GM21360 (cell line): ENCODE measurements around the gene CPE.
A peak's percentile ranks its signal among the peaks of the same experiment; 100 is the strongest.
"Not testable (repeated sequence)": the region's sequence is repeated elsewhere in the genome, so short reads cannot be mapped to it uniquely, and the experiment has no call there.

Experiments used
- ATAC-seq: cut with Tn5 transposase; IDR thresholded peaks from one replicate; pipeline ENCODE4 v1.9.1; 2021; ENCODE audit warnings: mild to moderate bottlenecking, moderate library complexity; ENCODE audit not compliant: unreplicated experiment

The CPE gene

DNA sequence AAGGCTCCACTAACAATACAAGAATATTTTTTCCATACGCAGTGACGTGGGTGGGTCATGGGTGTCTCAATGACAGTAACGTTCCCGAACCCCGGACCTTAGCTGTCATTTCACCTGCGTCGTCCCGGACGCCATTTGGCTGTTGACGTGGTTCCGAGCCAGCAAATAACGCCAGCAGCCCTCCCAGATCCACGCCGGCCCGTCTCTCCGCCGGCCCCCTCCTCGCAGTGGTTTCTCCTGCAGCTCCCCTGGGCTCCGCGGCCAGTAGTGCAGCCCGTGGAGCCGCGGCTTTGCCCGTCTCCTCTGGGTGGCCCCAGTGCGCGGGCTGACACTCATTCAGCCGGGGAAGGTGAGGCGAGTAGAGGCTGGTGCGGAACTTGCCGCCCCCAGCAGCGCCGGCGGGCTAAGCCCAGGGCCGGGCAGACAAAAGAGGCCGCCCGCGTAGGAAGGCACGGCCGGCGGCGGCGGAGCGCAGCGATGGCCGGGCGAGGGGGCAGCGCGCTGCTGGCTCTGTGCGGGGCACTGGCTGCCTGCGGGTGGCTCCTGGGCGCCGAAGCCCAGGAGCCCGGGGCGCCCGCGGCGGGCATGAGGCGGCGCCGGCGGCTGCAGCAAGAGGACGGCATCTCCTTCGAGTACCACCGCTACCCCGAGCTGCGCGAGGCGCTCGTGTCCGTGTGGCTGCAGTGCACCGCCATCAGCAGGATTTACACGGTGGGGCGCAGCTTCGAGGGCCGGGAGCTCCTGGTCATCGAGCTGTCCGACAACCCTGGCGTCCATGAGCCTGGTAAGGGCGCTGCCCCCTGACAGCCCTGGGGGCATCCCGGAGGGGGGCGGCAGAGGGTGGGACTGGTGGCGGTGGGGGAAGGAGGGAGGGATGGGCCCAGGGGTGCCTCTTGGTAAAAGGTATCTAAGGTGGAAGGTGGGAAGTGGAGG is at the start of gene CPE:
TSS of gene CPE (plus strand) at position 264 of the 933 bp plus-strand sequence. CDS start at position 478, 214 bp downstream.
- ATAC-seq = peak; percentile 96

GRCh38 chr4:165330071-165330470 is 48.7 kb upstream of the CPE start:
- no peak for ATAC-seq

GRCh38 chr4:165330666-165331065 is 48.1 kb upstream of the CPE start:
- ATAC-seq = no peak

DNA sequence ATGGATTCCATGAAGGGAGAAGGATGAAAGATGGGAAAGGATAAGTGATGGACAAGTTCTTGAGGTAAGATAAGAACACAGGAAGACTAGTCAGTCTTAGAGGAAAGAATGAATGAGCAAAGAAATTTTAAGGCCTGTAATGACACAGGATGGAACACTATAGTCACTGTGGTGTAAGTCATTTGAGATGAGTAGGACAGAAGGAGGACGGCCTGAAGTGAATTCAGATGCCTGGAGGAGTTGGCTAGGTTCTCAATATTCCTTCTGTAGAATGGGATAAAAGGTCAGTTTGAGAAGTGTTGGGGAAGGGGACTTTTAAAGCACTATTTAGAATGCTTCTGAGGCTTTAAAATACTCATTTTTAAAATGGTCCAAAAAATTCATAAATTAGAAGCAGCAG is 47.4 kb upstream of the CPE start:
- ATAC-seq = no peak

- ATAC-seq = no peak
These were observed 47.0 kb upstream of the CPE start for GRCh38 chr4:165331823-165332222.

DNA sequence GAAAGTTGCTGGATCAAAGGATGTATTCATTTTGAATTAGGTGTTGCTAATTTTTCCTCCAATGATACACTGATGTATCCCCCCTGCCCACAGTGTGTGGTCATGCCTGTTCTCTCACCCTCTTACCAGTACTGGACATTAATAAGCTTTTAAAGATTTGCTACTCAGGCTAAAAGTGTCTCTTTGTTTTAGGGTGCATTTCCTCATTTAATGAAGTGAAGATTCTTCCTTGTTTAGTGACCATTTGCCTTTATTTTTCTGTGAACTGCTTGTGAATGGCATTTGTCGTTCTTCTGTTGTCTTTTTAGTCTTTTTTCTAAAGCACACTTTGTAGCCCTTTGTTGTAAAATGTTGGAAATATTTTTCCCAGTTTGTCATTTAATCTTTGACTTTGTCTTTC is 46.3 kb upstream of the CPE start:
- no peak for ATAC-seq

DNA sequence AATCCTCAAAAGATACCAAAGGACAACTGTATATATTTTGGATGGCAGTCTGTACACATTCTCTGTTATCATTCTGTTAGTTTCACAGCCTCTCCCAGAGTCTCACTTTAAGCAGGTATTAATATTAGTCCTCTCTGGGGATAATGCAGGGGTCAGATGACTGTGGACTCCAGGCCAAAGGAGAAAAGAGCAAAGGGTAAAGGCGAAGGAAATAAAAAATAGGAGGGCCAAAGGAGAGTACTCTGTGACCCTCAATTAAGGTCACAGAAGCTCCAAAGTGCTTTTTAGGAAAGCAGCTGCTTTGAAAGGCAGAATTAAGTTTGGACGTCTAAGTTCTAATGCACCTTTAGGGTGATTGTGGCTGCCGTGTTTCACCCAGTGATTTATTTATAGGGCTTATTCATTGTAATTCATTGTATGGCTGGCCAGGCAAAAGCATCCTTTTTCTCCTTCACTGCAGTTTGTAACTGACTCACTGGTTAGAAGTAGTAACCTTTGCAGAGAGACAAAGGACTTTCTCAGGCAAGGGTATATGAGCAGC is 43.6 kb upstream of the CPE start:
- no peak for ATAC-seq

- no peak for ATAC-seq
These were observed 42.1 kb upstream of the CPE start for GRCh38 chr4:165336743-165337142.

- ATAC-seq = not testable (repeated sequence)
These were observed 36.5 kb upstream of the CPE start for GRCh38 chr4:165342340-165342739.

- no peak for ATAC-seq
These were observed 35.2 kb upstream of the CPE start for GRCh38 chr4:165343353-165344191.

DNA sequence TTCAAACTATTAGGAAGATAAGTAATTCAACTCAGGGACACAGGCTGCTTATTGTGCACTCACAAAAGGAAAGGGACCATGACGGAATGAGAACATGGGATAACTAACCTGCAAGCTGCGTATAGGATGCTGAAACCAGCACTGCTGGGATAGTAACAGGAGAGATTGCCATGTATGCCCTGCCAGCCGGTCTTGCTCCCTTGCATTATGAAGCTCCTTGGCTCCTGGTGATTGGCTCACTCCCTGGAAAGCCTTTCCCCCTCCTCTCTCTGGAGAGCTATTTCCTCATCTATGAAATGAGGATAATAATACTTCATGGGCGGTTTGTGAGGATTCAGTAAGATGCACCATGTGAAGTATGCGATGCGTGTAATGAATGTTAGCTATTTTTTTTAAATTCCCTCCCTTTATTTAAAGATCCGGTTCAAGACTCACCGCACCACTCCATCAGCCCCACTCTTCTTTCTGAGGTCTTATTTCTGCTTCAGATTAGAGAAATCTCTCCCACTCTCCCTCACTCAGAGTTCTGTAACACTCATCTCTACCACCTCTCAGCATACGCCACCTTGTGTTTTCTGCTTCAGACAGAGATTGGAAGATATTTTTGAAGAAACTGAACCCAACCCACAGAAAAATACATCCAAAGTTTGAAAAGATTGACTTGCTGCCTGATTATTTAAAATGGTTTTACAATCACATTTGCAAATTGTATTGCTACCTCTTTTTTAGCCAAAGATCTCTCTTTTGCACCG is 33.0 kb upstream of the CPE start:
- ATAC-seq = no peak

DNA sequence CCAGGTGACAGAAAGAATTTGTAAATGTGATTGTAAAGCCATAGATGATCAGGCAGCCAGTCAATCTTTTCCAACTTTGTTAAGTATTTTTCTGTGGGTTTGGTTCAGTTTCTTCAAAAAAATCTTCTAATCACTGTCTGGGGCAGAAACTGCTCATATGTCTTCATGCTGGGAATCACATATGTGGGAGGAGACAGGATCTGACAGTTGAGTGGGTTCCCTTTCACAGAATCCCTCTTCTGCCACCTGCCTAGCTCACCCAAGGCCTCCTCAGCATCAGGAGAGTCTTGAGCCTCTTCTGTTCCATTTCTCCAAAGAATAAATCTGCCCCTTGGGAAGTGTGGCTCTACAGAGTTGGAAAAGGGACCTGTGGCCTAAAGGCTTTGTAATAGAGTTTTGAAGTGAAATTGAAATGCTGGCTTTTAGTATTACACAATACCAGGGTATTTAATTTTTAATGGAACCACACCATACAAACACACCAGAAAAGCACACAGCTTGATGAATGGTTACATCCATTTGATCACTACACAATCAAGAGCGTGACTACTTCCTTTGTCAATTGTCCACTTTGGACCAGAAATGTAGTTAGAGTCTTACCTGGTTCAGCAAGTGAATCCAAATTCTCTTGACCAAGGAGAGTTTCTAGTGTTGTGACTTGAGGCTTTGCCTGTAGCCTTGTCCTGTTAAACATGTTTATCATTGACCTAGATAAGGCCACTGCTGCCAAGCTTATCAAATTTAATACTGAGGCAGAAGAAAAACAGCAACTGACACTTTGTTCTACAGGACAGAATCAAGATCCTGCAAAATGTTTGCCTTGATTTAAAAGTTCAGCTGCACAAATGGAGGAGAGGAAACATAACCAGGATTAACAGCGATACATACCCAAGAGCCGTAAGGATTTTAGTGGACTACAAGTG is 30.9 kb upstream of the CPE start:
- no peak for ATAC-seq

DNA sequence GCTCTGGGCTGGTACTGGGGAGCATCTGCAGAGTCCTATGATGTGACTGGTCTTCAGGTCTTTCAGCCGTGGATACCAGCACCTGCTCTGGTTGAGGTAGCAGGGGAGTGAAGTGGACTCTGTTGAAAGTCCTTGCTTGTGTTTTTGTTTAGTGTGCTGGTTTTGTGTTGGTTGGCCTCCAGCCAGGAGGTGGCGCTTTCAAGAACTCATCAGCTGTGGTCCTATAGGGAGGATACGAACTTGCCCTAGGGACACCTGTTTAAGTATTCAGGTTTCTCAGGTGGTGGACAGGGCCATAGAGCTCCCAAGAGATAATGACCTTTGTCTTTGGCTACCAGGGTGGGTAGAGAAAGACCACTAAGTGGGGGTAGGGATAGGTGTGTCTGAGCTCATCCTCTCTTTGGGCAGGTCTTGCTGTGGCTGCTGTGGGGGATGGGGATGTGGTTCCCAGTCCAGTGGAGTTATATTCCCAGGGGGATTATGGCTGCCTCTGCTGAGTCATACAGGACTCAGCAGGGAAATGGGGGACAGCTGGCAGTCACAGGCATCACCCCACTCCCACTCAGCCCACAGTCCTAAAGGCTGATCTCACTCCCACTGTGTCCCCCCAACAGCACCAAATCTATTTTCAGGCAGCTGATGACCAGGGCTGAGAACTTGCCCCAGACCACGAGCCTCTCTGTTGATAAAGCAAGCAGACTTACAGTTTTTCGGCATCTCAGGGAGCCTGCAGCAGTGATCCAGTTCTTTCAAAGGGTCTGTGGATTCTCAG is 27.3 kb upstream of the CPE start:
- no peak for ATAC-seq

DNA sequence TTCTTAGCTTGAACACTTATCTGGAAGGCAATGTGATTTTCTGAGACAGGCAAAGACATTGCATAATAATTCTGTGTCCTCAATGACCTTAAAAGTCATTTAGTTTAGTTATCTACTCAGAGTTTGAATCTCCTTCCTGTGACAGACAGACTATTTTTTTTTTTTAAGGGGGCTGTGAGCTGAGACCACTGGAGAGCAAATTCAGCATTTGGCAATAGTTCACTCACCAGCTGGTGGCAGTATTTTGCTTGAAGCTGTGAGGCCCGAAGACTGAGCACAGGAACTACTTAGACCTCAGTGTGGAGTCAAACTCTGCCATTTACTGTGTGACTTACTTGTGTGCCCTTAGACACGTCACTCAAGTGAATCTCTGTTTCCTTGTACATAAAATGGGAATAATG is 22.9 kb upstream of the CPE start:
- ATAC-seq = peak; percentile 81

GRCh38 chr4:165359506-165359905 is 19.3 kb upstream of the CPE start:
- ATAC-seq = no peak

- ATAC-seq = no peak
These were observed 18.6 kb upstream of the CPE start for GRCh38 chr4:165360041-165360695.

- no peak for ATAC-seq
These were observed 17.7 kb upstream of the CPE start for GRCh38 chr4:165360985-165361670.

DNA sequence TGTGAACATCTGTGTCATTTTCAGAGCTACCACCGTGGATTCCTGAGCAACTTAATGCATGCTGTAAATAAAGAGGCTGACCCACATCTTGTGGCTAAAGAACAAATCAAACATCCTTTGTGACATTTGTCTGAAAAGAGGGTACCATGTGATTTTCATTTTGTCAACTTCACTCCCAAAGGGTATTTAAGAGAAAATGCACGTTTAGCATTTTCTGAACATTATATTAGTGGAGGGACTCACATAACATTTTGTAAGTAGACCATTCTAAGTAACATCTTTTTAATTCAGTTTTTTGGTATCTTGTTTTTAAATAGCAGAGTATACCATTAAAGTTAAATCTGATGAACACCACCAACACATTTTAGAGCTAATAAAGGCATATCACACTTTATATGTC is 17.0 kb upstream of the CPE start:
- no peak for ATAC-seq
